Measurements from ENCODE around the gene ABCG1. TPM values are rescaled to one million over a fixed set of nuclear protein-coding genes. Genes with fewer than 3 reads are reported as not detected.

The ABCG1 gene
- total RNA-seq, 1 experiment from 2014 or later = 0.21 TPM

- no peak for DNase-seq (ENCODE audit: low read depth, low spot score)
- in situ Hi-C loops (cut with HindIII; ENCODE audit: low pct_unique_long_range_greater_than_20kb, low sequenced_read_pairs) = no loop called here
These were observed 29.0 kb upstream of the ABCG1 start for GRCh38 chr21:42189860-42190485.

- in situ Hi-C loops (cut with HindIII; ENCODE audit: low pct_unique_long_range_greater_than_20kb, low sequenced_read_pairs) = no loop called here
- DNase-seq (ENCODE audit: low read depth, low spot score) = no peak
These were observed 28.5 kb upstream of the ABCG1 start for GRCh38 chr21:42190486-42190863.

- in situ Hi-C loops (cut with HindIII; ENCODE audit: low pct_unique_long_range_greater_than_20kb, low sequenced_read_pairs) = no loop called here
- DNase-seq (ENCODE audit: low read depth, low spot score) = no peak
These were observed 27.9 kb upstream of the ABCG1 start for GRCh38 chr21:42191064-42191463.

- in situ Hi-C loops (cut with HindIII; ENCODE audit: low pct_unique_long_range_greater_than_20kb, low sequenced_read_pairs) = no loop called here
- no peak for DNase-seq (ENCODE audit: low read depth, low spot score)
These were observed 27.0 kb upstream of the ABCG1 start for GRCh38 chr21:42191696-42192595.

GRCh38 chr21:42193131-42193671 is 25.7 kb upstream of the ABCG1 start:
- in situ Hi-C loops (cut with HindIII; ENCODE audit: low pct_unique_long_range_greater_than_20kb, low sequenced_read_pairs) = no loop called here
- no peak for DNase-seq (ENCODE audit: low read depth, low spot score)

GRCh38 chr21:42193721-42194120 is 25.2 kb upstream of the ABCG1 start:
- in situ Hi-C loops (cut with HindIII; ENCODE audit: low pct_unique_long_range_greater_than_20kb, low sequenced_read_pairs) = no loop called here

GRCh38 chr21:42194863-42195262 is 24.1 kb upstream of the ABCG1 start:
- in situ Hi-C loops (cut with HindIII; ENCODE audit: low pct_unique_long_range_greater_than_20kb, low sequenced_read_pairs) = no loop called here
- no peak for DNase-seq (ENCODE audit: low read depth, low spot score)

More at GRCh38 chr21:42193721-42194120, 25.2 kb upstream of the ABCG1 start:
- DNase-seq (ENCODE audit: low read depth, low spot score) = no peak

GRCh38 chr21:42195378-42196031 is 23.4 kb upstream of the ABCG1 start:
- in situ Hi-C loops (cut with HindIII; ENCODE audit: low pct_unique_long_range_greater_than_20kb, low sequenced_read_pairs) = no loop called here
- DNase-seq (ENCODE audit: low read depth, low spot score) = no peak

- in situ Hi-C loops (cut with HindIII; ENCODE audit: low pct_unique_long_range_greater_than_20kb, low sequenced_read_pairs) = no loop called here
- no peak for DNase-seq (ENCODE audit: low read depth, low spot score)
These were observed 19.7 kb upstream of the ABCG1 start for GRCh38 chr21:42198929-42199867.

- DNase-seq (ENCODE audit: low read depth, low spot score) = no peak
- in situ Hi-C loops (cut with HindIII; ENCODE audit: low pct_unique_long_range_greater_than_20kb, low sequenced_read_pairs) = no loop called here
These were observed 19.0 kb upstream of the ABCG1 start for GRCh38 chr21:42199868-42200463.

- in situ Hi-C loops (cut with HindIII; ENCODE audit: low pct_unique_long_range_greater_than_20kb, low sequenced_read_pairs) = no loop called here
- DNase-seq (ENCODE audit: low read depth, low spot score) = no peak
These were observed 17.9 kb upstream of the ABCG1 start for GRCh38 chr21:42200906-42201614.

GRCh38 chr21:42201615-42202161 is 17.3 kb upstream of the ABCG1 start:
- in situ Hi-C loops (cut with HindIII; ENCODE audit: low pct_unique_long_range_greater_than_20kb, low sequenced_read_pairs) = no loop called here
- no peak for DNase-seq (ENCODE audit: low read depth, low spot score)

- in situ Hi-C loops (cut with HindIII; ENCODE audit: low pct_unique_long_range_greater_than_20kb, low sequenced_read_pairs) = no loop called here
- no peak for DNase-seq (ENCODE audit: low read depth, low spot score)
These were observed 16.6 kb upstream of the ABCG1 start for GRCh38 chr21:42202321-42202720.

GRCh38 chr21:42203321-42203720 is 15.6 kb upstream of the ABCG1 start:
- in situ Hi-C loops (cut with HindIII; ENCODE audit: low pct_unique_long_range_greater_than_20kb, low sequenced_read_pairs) = no loop called here
- no peak for DNase-seq (ENCODE audit: low read depth, low spot score)

GRCh38 chr21:42203936-42204335 is 15.0 kb upstream of the ABCG1 start:
- in situ Hi-C loops (cut with HindIII; ENCODE audit: low pct_unique_long_range_greater_than_20kb, low sequenced_read_pairs) = no loop called here
- no peak for DNase-seq (ENCODE audit: low read depth, low spot score)

GRCh38 chr21:42207426-42207825 is 11.5 kb upstream of the ABCG1 start:
- DNase-seq (ENCODE audit: low read depth, low spot score) = no peak
- in situ Hi-C loops (cut with HindIII; ENCODE audit: low pct_unique_long_range_greater_than_20kb, low sequenced_read_pairs) = no loop called here
